ENCODE data around the gene PRDX2.

The PRDX2 gene

GRCh38 chr19:12792051-12792852 lies 9.3 kb downstream of the PRDX2 start:
- peak; percentile 81 for DNase-seq (ENCODE audit: low spot score)

DNA sequence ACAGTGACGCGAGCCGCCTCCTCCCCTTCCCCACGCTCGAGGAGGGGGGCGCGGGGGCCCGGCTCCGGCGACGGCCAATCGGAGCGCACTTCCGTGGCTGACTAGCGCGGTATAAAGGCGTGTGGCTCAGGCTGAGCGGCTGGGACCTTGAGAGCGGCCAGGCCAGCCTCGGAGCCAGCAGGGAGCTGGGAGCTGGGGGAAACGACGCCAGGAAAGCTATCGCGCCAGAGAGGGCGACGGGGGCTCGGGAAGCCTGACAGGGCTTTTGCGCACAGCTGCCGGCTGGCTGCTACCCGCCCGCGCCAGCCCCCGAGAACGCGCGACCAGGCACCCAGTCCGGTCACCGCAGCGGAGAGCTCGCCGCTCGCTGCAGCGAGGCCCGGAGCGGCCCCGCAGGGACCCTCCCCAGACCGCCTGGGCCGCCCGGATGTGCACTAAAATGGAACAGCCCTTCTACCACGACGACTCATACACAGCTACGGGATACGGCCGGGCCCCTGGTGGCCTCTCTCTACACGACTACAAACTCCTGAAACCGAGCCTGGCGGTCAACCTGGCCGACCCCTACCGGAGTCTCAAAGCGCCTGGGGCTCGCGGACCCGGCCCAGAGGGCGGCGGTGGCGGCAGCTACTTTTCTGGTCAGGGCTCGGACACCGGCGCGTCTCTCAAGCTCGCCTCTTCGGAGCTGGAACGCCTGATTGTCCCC lies 10.1 kb downstream of the PRDX2 start, which contains the start of gene JUNB:
JUNB (plus strand) TSS at position 142 of the 706 bp plus-strand sequence; CDS start at position 428, 286 bp downstream.
- peak; percentile 98 for DNase-seq (ENCODE audit: low spot score)

DNA sequence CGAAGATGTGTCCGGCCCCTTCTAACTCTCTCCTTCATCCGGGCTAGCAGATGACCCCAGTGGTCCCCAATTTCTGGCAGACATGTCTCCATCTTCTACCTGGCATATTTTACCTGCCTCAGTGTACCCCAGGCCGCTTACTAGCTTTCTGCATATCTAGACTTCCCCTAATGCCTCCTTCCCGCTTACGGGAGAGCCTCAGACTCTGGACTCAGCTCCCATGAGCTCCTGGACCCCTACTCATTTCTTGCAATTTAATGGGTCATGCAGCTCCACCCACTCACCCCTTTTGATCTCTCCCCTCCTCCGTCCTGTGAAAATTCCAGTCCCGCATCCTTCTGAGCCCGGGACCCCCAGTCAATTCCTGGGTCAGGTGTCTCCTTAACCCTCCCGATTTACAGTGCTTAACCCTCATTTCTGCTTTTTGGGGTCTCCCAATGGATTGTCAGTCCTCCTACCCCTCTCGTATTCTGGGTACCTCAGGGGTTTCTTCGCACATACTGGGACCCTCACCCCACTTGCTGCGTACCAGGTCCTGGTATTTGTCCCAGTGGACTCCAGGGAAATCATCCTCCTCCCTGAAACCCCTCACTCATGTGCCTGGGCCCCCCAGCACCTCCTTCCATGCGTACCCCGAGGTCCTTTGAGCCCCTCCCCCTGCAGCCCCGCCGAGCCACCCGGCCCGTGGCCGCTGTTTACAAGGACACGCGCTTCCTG lies 10.8 kb downstream of the PRDX2 start:
- no peak for DNase-seq (ENCODE audit: low spot score)

DNA sequence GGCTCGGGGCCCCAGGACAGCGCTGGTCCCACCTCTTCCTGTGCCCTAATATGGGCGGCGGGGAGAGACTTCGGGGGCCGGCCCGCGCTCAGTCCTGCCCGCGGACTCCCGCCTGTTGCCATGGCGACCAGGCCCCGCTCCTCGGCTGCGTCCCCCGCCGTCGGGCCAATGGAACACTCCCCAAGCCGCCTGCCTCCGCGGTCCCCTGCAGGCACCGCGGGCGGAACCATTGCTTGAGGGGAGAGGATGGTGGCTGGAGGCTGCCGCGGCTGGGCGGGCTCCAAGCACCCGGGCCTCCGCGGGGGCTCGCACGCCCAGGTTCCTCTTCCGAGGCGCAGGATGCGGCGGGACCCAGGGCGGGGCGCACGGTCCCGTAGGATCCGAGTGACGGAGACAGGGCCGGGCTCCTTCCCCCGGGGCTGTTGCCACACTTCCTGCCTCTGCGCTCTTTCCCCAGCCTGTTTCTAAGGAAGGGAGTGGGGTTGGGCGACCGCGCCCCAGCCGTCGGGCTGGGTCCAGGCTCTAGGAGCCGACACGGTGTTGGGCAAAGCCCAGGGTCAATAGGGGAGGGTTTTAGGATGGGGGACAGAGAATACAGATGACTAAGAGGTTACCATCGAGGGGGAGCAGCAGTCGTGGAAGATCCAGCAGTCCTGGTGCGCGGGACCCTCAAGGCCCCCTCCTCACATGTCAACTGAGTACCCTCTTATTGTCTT lies 11.5 kb downstream of the PRDX2 start:
- DNase-seq (ENCODE audit: low spot score), result peak; percentile 95

DNA sequence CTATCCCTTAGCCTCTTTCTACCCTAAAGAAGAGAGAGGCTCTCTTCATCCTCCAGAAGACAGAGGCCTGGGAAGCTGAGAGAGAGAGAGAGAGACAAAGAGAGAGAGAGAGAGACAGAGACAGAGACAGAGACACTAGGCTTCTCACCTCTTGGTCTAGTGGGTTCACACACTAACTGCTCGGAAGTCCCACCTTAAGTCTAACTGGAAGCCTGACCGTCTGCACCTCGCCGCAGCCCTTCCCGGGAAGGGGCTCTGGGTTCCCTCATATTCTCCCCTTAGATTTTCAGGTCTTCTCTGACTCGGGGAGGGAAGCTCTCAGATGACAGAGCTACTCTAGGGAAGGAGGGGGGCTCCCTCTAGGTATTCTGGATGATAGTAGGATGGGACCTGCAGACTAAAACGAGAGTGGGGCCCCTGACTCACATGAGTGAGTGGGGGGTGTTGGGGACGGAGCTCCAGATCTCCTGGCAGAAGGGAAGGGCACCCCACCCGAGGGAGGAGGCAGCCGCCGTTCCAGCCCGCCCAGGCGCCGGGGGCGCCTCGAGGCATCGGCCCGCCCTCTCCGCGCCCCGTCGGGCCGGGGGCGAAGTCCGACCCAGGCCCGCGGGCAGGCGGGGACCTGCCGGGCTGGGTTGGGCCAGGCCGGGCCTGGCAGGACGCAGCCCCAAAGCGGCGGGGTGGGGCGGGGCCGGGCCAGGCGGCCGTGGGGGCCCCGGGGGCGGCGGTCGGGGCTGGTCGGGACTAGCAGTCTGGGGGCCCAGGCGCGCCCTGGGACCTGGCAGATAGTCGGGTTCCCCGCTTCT lies 12.3 kb downstream of the PRDX2 start:
- DNase-seq (ENCODE audit: low spot score), result no peak

DNA sequence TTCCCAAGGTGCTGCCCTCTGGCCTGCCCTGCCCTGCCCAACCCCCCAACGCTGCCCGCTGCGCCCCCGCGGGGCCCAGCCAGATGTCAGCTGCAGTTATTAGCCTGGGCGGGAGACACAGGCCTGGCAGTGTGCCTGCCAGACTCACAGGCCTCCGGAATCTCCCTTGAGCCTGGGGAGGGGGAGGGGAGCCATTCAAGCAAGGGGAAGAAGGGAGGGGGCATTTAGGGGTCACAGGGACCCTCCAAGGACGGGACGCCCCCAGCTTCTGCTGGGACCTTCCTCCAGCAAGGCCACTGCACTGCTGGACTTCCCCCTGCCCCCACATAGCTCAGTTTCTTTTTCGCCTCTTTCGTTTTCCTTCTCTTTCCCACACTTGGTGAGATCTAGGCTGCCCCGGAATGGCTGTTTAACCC lies 12.9 kb downstream of the PRDX2 start:
- no peak for DNase-seq (ENCODE audit: low spot score)

- DNase-seq (ENCODE audit: low spot score), result no peak
Measured at GRCh38 chr19:12788042-12788681, 13.4 kb downstream of the PRDX2 start.

GRCh38 chr19:12787458-12787857 lies 14.1 kb downstream of the PRDX2 start:
- DNase-seq (ENCODE audit: low spot score), result no peak

- DNase-seq (ENCODE audit: low spot score), result no peak
Measured at GRCh38 chr19:12786952-12787351, 14.6 kb downstream of the PRDX2 start.

GRCh38 chr19:12786141-12786870 lies 15.3 kb downstream of the PRDX2 start:
- DNase-seq (ENCODE audit: low spot score), result no peak

- no peak for DNase-seq (ENCODE audit: low spot score)
Measured at GRCh38 chr19:12785431-12786031, 16.1 kb downstream of the PRDX2 start.

GRCh38 chr19:12784871-12785430 lies 16.6 kb downstream of the PRDX2 start:
- DNase-seq (ENCODE audit: low spot score), result peak; percentile 60

- no peak for DNase-seq (ENCODE audit: low spot score)
Measured at GRCh38 chr19:12784394-12784870, 17.2 kb downstream of the PRDX2 start.

GRCh38 chr19:12783849-12784393 lies 17.7 kb downstream of the PRDX2 start:
- DNase-seq (ENCODE audit: low spot score), result no peak

DNA sequence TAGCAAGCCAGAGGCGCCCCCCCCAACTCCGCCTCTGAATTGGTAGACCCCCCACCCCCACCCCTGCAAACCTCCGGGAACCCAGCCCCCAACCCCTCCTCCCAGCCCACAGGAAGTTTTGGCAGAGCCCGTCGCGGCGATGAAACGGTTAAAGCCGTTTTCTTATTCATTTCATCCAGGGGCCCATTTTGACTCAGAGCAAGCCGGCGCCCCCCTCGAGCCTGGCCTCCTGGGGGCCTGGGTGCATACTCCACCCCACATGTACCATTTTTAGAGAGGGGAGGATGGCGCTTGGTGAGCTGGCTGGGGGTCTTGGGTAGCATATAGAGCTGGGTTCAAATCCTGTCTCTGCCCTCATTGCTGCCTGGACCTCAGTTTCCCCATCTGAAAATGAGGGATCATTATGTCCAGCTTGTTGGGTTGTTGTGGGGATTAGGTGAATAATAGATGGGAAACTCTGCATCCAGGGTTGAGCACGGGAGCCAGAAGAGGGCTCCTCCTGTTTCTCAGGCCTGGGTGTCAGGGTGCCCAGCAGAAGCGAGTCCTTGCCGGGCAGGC lies 18.2 kb downstream of the PRDX2 start:
- DNase-seq (ENCODE audit: low spot score), result no peak

DNA sequence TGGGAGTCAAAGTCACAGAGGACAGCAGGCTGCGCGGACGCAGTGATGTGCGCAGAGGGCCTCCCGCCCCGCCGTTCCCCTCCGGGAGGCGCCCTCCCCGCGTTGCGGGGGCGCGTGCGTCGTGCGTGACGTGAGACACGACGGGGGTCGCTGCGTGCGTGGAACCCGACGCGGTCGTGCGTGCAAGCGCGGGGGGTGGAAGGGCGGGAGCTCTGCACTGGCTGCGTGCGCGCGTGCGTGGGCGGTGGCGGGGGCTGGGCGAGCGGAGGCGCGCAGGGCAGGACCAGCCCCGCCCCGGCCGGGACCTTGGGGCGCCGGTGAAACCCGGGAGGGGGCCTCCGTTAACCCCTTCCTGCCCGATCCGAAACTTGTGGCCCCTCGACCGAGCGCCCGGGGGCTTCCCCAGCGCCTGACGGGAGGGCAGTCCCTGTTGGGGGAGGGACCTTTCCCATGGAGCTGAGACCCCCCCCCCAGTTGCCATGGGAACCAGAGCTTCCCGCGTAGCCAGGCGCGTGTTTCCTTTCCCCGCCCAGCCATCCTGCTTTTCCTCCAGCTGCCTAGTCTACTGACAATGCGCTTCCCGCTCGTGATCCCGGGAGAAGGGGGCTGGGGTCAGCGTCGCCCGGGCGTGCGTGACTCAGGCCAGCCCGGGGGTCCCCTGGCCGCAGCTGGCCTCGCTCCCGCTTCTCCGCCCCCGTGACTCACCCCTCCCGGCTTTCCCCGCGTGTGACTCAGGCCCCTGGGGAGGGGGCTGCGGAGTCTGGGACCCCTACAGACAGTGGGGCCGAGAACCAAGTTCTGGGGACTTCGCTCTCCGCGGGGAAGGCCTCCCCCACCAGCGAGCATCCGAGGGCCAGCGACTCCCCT lies 18.9 kb downstream of the PRDX2 start:
- peak; percentile 91 for DNase-seq (ENCODE audit: low spot score)

DNA sequence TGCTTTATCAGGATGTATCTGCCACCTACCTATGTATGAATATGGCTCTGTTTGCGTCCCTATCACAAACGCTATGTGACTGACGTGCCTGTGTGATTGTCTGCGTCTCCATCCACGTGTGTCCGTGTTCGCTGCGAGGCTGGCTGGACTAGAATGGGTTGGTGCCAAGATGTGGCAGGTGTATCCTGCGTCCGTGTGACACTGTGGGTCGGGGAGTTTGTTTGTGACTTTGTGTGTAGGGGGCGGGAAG lies 19.5 kb downstream of the PRDX2 start:
- no peak for DNase-seq (ENCODE audit: low spot score)

Measured in left forelimb (tissue), 1 donor.